IMR-90 (cell line): Measurements from ENCODE around the gene KCNJ13. TPM values are rescaled to one million over a fixed set of nuclear protein-coding genes. Genes with fewer than 3 reads are reported as not detected.

Experiments used
- ATAC-seq: fragments of 200-7000 bp; cut with Tn5 transposase; 2 replicates; pipeline ENCODE4 v1.9.1; 2020; ENCODE audit warnings: low read depth, mild to moderate bottlenecking, moderate library complexity
- BruUV-seq: library from RNA; stranded (reverse); fragments of 400-500 nt; replicated peaks from 2 replicates; lab custom pipeline; 2021; lab: Mats Ljungman, UMichigan
- CTCF ChIA-PET: fragments of 300-600 bp; formaldehyde crosslinking; extraction: SDS; loops from one replicate; lab custom pipeline; 2021; ENCODE audit warnings: antibody characterized with exemption; lab: Yijun Ruan, JAX
- POLR2A ChIA-PET: fragments of 300-600 bp; sonication (Branson Sonifier 250); formaldehyde crosslinking; loops from one replicate; lab custom pipeline; 2022; ENCODE audit warnings: antibody characterized with exemption; ENCODE audit not compliant: unreplicated experiment; lab: Charles Lee
- DNase-seq: peaks from one replicate; pipeline ENCODE4 v3.0.0; 2013
- H2AFZ ChIP-seq: replicated peaks from 2 replicates; pipeline ENCODE3; 2013; ENCODE audit warnings: low read length, mild to moderate bottlenecking; ENCODE audit not compliant: poor library complexity
- H2AK5ac ChIP-seq: 2 replicates; pipeline ENCODE4 v1.6.1; 2013; ENCODE audit warnings: low read depth, low read length, inconsistent platforms
- H2AK9ac ChIP-seq: replicated peaks from 2 replicates; pipeline ENCODE3; 2013; ENCODE audit warnings: mild to moderate bottlenecking, low read depth, low read length, moderate library complexity; ENCODE audit not compliant: poor library complexity
- H2BK120ac ChIP-seq: 2 replicates; pipeline ENCODE4 v1.6.1; 2013; ENCODE audit warnings: low read depth, low read length, inconsistent platforms
- H2BK15ac ChIP-seq: 3 replicates; pipeline ENCODE4 v1.6.1; 2013; ENCODE audit warnings: low read depth, low read length, inconsistent platforms
- H2BK20ac ChIP-seq: 2 replicates; pipeline ENCODE4 v1.6.1; 2013; ENCODE audit warnings: low read depth, mild to moderate bottlenecking, inconsistent platforms, low read length, moderate library complexity
- H2BK5ac ChIP-seq: 2 replicates; pipeline ENCODE4 v1.6.1; 2013; ENCODE audit warnings: mild to moderate bottlenecking, low read depth, low read length, inconsistent platforms; ENCODE audit not compliant: poor library complexity, severe bottlenecking
- H3K14ac ChIP-seq: replicated peaks from 2 replicates; pipeline ENCODE4 v1.6.1; 2013; ENCODE audit warnings: low read depth, low read length, inconsistent platforms
- H3K18ac ChIP-seq: 2 replicates; pipeline ENCODE4 v1.6.1; 2013; ENCODE audit warnings: low read depth, low read length, control low read depth
- H3K23ac ChIP-seq: 2 replicates; pipeline ENCODE4 v1.6.1; 2013; ENCODE audit warnings: low read depth, low read length, inconsistent platforms
- H3K27ac ChIP-seq: 2 replicates; pipeline ENCODE4 v1.5.1; 2013; ENCODE audit warnings: mild to moderate bottlenecking, control low read depth, low read length; ENCODE audit not compliant: insufficient read depth
- H3K27me3 ChIP-seq: 2 replicates; pipeline ENCODE4 v1.6.1; 2013; ENCODE audit warnings: low read length; ENCODE audit not compliant: control insufficient read depth, insufficient read depth
- H3K36me3 ChIP-seq: 2 replicates; pipeline ENCODE4 v1.6.1; 2013; ENCODE audit warnings: low read length, mixed read lengths; ENCODE audit not compliant: control insufficient read depth, insufficient read depth
- H3K4ac ChIP-seq: 2 replicates; pipeline ENCODE4 v1.6.1; 2013; ENCODE audit warnings: low read depth, low read length, inconsistent platforms
- H3K4me1 ChIP-seq: 2 replicates; pipeline ENCODE4 v1.6.1; 2013; ENCODE audit warnings: low read length, mixed read lengths; ENCODE audit not compliant: control insufficient read depth, insufficient read depth
- H3K4me2 ChIP-seq: 2 replicates; pipeline ENCODE4 v1.6.1; 2013; ENCODE audit warnings: low read depth, mild to moderate bottlenecking, control low read depth, low read length, moderate library complexity
- H3K4me3 ChIP-seq: 2 replicates; pipeline ENCODE4 v1.5.1; 2013; ENCODE audit warnings: low read depth, mild to moderate bottlenecking, control low read depth, low read length, moderate library complexity; ENCODE audit not compliant: insufficient read depth
- H3K56ac ChIP-seq: 2 replicates; pipeline ENCODE4 v1.6.1; 2013; ENCODE audit warnings: low read length, inconsistent platforms; ENCODE audit not compliant: insufficient read depth; ENCODE audit errors: extremely low read depth
- H3K79me1 ChIP-seq, 2 experiments: 2 replicates each; pipeline ENCODE4 v1.6.1; 2013; ENCODE audit warnings: low read length in 2 of 2, inconsistent platforms in 1 of 2, low read depth in 1 of 2
- H3K9ac ChIP-seq: 2 replicates; pipeline ENCODE4 v1.6.1; 2013; ENCODE audit warnings: low read depth, low read length, control low read depth
- H3K9me1 ChIP-seq: 2 replicates; pipeline ENCODE4 v1.6.1; 2013; ENCODE audit warnings: low read length, inconsistent platforms; ENCODE audit not compliant: insufficient read depth
- H3K9me3 ChIP-seq: 2 replicates; pipeline ENCODE4 v1.6.1; 2013; ENCODE audit warnings: low read length; ENCODE audit not compliant: control insufficient read depth, insufficient read depth
- H4K20me1 ChIP-seq: 2 replicates; pipeline ENCODE4 v1.6.1; 2013; ENCODE audit warnings: low read length, inconsistent platforms; ENCODE audit not compliant: insufficient read depth
- H4K5ac ChIP-seq: 2 replicates; pipeline ENCODE4 v1.6.1; 2013; ENCODE audit warnings: mild to moderate bottlenecking, low read depth, low read length, control low read depth
- H4K8ac ChIP-seq, 2 experiments: 2 replicates each; pipeline ENCODE4 v1.6.1; 2013; ENCODE audit warnings: low read depth in 2 of 2, low read length in 2 of 2, control low read depth in 1 of 2, inconsistent platforms in 1 of 2
- H4K91ac ChIP-seq: 2 replicates; pipeline ENCODE4 v1.6.1; 2013; ENCODE audit warnings: low read depth, low read length, inconsistent platforms; ENCODE audit not compliant: insufficient read depth
- FOS ChIP-seq: fragments of 150-350 bp; IDR thresholded peaks from 2 replicates; pipeline ENCODE4 v1.6.1; 2016; ENCODE audit warnings: low read depth, low read length
- MAZ ChIP-seq: IDR thresholded peaks from 2 replicates; pipeline ENCODE4 v1.6.1; 2012; ENCODE audit warnings: low read depth, mild to moderate bottlenecking, low read length, improper control_type of control experiment, moderate library complexity, borderline replicate concordance
- MXI1 ChIP-seq: IDR thresholded peaks from 2 replicates; pipeline ENCODE4 v1.6.1; 2012; ENCODE audit warnings: low read depth, mild to moderate bottlenecking, low read length, moderate library complexity, borderline replicate concordance
- NFE2L2 ChIP-seq: fragments of 150-350 bp; IDR thresholded peaks from 2 replicates; pipeline ENCODE4 v1.6.1; 2016; ENCODE audit warnings: low read depth, mild to moderate bottlenecking, low read length
- POLR2A ChIP-seq: IDR thresholded peaks from 2 replicates; pipeline ENCODE4 v1.6.1; 2012; ENCODE audit warnings: mild to moderate bottlenecking, low read depth, low read length
- RAD21 ChIP-seq: IDR thresholded peaks from 2 replicates; pipeline ENCODE4 v1.6.1; 2012; ENCODE audit warnings: low read length, improper control_type of control experiment
- RFX5 ChIP-seq: IDR thresholded peaks from 2 replicates; pipeline ENCODE4 v1.8.0; 2012; ENCODE audit warnings: low read depth, mild to moderate bottlenecking, low read length, moderate library complexity
- SMC3 ChIP-seq: fragments of 150-350 bp; IDR thresholded peaks from 2 replicates; pipeline ENCODE4 v1.6.1; 2016; ENCODE audit warnings: low read depth, mild to moderate bottlenecking, antibody characterized with exemption, low read length, moderate library complexity
- WGBS, 2 experiments: methylation state at CpG; one replicate each; pipeline versions ENCODE4 v1.1.5 to v1.1.7; 2013; ENCODE audit warnings: missing lambda C conversion rate in 2 of 2; ENCODE audit not compliant: insufficient read length in 1 of 2; ENCODE audit errors: extremely low coverage in 2 of 2; 5-methylcytosine and 5-hydroxymethylcytosine counted together
- dilution Hi-C: fragments of 300-500 bp; cut with HindIII; formaldehyde crosslinking; loops from one replicate; pipeline ENCODE4 v1.14.3; 2018; ENCODE audit warnings: low sequenced_read_pairs; ENCODE audit not compliant: unreplicated experiment
- in situ Hi-C: fragments of 300-500 bp; cut with MboI; formaldehyde crosslinking; loops from 3 replicates; pipeline ENCODE4 v1.14.3; 2019; ENCODE audit warnings: low sequenced_read_pairs, inconsistent platforms, mixed read lengths
- intact Hi-C: fragments of 100-400 bp; cut with micrococcal nuclease; formaldehyde crosslinking; loops from 2 replicates; pipeline ENCODE4 v1.10.0; 2022
- polyA plus RNA-seq, 3 experiments: library from polyadenylated mRNA; depleted of rRNA; stranded (reverse); fragments of >200 nt; gene quantifications; 2 replicates each; pipeline ENCODE4 v1.2.3, GENCODE V29; 2012; ENCODE audit warnings: low replicate concordance in 1 of 3
- total RNA-seq: library from RNA; depleted of rRNA; stranded (reverse); fragments of >200 nt; gene quantifications from 2 replicates; pipeline ENCODE4 v1.2.3, GENCODE V29; 2012
- TF ChIP-seq, protein P1 (sequence below): fragments of 150-350 bp; IDR thresholded peaks from 2 replicates; pipeline ENCODE4 v1.6.1; 2016; ENCODE audit warnings: low read depth, mild to moderate bottlenecking, low read length, moderate library complexity, borderline replicate concordance
- TF ChIP-seq, protein P2 (sequence below): conservative IDR thresholded peaks from 2 replicates; pipeline ENCODE4 v1.5.1; 2012; ENCODE audit warnings: mild to moderate bottlenecking, low read depth, low read length, improper control_type of control experiment
- TF ChIP-seq, protein P3 (sequence below): fragments of 150-350 bp; IDR thresholded peaks from 2 replicates; pipeline ENCODE4 v1.6.1; 2017; ENCODE audit warnings: mild to moderate bottlenecking, antibody characterized with exemption, low read length, low read depth

KCNJ13 gene
- total and polyA plus RNA-seq, 2 of the 4 experiments (the other 2 are of a cell fraction), result not detected

DNA sequence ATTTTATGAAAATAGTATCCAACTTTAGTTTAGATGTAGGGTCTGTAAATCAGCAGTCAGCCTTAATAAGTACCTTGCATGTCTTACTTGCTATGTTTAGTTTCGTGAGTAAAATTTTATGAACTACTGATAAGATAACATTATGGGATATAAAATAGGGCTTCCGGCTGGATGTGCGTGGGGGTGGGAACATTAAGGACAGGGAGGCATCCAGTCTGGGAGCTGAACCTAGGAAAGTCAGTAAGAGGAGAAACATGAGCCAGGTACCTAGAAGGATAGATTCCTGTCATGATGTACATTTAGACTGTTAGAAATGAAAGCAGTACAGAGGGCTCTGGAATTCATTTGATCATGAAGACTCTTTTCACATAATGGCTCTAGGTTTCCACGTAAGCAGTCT lies 12.7 kb upstream of the KCNJ13 start:
- TF ChIP-seq, protein P1, sequence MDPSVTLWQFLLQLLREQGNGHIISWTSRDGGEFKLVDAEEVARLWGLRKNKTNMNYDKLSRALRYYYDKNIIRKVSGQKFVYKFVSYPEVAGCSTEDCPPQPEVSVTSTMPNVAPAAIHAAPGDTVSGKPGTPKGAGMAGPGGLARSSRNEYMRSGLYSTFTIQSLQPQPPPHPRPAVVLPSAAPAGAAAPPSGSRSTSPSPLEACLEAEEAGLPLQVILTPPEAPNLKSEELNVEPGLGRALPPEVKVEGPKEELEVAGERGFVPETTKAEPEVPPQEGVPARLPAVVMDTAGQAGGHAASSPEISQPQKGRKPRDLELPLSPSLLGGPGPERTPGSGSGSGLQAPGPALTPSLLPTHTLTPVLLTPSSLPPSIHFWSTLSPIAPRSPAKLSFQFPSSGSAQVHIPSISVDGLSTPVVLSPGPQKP, result no peak
- no peak for TF ChIP-seq MAZ
- no peak for TF ChIP-seq RAD21
- TF ChIP-seq, protein P2, sequence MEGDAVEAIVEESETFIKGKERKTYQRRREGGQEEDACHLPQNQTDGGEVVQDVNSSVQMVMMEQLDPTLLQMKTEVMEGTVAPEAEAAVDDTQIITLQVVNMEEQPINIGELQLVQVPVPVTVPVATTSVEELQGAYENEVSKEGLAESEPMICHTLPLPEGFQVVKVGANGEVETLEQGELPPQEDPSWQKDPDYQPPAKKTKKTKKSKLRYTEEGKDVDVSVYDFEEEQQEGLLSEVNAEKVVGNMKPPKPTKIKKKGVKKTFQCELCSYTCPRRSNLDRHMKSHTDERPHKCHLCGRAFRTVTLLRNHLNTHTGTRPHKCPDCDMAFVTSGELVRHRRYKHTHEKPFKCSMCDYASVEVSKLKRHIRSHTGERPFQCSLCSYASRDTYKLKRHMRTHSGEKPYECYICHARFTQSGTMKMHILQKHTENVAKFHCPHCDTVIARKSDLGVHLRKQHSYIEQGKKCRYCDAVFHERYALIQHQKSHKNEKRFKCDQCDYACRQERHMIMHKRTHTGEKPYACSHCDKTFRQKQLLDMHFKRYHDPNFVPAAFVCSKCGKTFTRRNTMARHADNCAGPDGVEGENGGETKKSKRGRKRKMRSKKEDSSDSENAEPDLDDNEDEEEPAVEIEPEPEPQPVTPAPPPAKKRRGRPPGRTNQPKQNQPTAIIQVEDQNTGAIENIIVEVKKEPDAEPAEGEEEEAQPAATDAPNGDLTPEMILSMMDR, result no peak
- TF ChIP-seq RFX5, result no peak
- TF ChIP-seq FOS, result no peak
- no peak for TF ChIP-seq MXI1
- TF ChIP-seq, protein P3, sequence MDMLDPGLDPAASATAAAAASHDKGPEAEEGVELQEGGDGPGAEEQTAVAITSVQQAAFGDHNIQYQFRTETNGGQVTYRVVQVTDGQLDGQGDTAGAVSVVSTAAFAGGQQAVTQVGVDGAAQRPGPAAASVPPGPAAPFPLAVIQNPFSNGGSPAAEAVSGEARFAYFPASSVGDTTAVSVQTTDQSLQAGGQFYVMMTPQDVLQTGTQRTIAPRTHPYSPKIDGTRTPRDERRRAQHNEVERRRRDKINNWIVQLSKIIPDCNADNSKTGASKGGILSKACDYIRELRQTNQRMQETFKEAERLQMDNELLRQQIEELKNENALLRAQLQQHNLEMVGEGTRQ, result no peak
- no peak for TF ChIP-seq POLR2A
- TF ChIP-seq NFE2L2, result no peak
- no peak for TF ChIP-seq SMC3
- in situ Hi-C loops (no loop called here), dilution Hi-C loops (no loop called here), intact Hi-C loops (no loop called here)
- H4K20me1 ChIP-seq, result no peaks in the 10 kb centered on the region
- H3K18ac ChIP-seq, result no peak overlapping the region
- no peak overlapping the region for H2AFZ ChIP-seq
- H3K23ac ChIP-seq, result no peak overlapping the region
- H4K91ac ChIP-seq, result no peak overlapping the region
- H2AK9ac ChIP-seq, result no peak overlapping the region
- H3K27me3 ChIP-seq, result no peaks in the 10 kb centered on the region
- no peak overlapping the region for H3K4me2 ChIP-seq
- H3K4me1 ChIP-seq, result no peaks in the 10 kb centered on the region
- no peak overlapping the region for H2BK5ac ChIP-seq
- H3K9ac ChIP-seq, result no peak overlapping the region
- no peak overlapping the region for H3K14ac ChIP-seq
- H3K4me3 ChIP-seq, result no peak overlapping the region
- no peak overlapping the region for H3K27ac ChIP-seq
- H3K4ac ChIP-seq, result no peak overlapping the region
- H2AK5ac ChIP-seq, result no peak overlapping the region
- CTCF ChIA-PET, result no interaction called here
- no CpG with 5 or more reads among the region's 4 CpGs for WGBS, 2 experiments
- no peaks in the 10 kb centered on the region for H3K9me1 ChIP-seq
- POLR2A ChIA-PET, result no interaction called here
- H3K36me3 ChIP-seq, result peaks cover 22% of the 10 kb centered on the region
- no peak overlapping the region for H4K5ac ChIP-seq
- no peak overlapping the region for H2BK15ac ChIP-seq
- DNase-seq (no peak), ATAC-seq (no peak)
- H4K8ac ChIP-seq, result no peak overlapping the region
- no peaks in the 10 kb centered on the region for H3K9me3 ChIP-seq
- no peak overlapping the region for H2BK20ac ChIP-seq
- BruUV-seq, result no TSS peak
- no peaks in the 10 kb centered on the region; a peak in 1 of 4 replicates for H3K79me1 ChIP-seq
- no peak overlapping the region for H2BK120ac ChIP-seq
- H3K56ac ChIP-seq, result no peak overlapping the region
